Chondrocyte (in vitro differentiated cells): ENCODE results near the gene ZNF423. TPM values are rescaled to one million over a fixed set of nuclear protein-coding genes. Genes with fewer than 3 reads are reported as not detected.

ENCODE experiments used
- DNase-seq: peaks from one replicate; pipeline ENCODE4 v3.0.0; 2021; ENCODE audit warnings: mixed read lengths, low spot score
- H3K27ac Mint-ChIP-seq: one replicate; pipeline ENCODE4 v1.8.0; 2021; ENCODE audit warnings: mild to moderate bottlenecking, moderate library complexity, mixed read lengths; ENCODE audit not compliant: unreplicated experiment
- H3K27me3 Mint-ChIP-seq: 2 replicates; pipeline ENCODE4 v1.8.0; 2021; ENCODE audit warnings: low read depth, mixed read lengths
- H3K36me3 Mint-ChIP-seq: 2 replicates; pipeline ENCODE4 v1.8.0; 2021; ENCODE audit warnings: low read depth, mixed read lengths
- H3K4me1 Mint-ChIP-seq: 2 replicates; pipeline ENCODE4 v1.8.0; 2021; ENCODE audit warnings: low read depth, mild to moderate bottlenecking, mixed read lengths
- H3K4me3 Mint-ChIP-seq: one replicate; pipeline ENCODE4 v1.8.0; 2021; ENCODE audit warnings: mild to moderate bottlenecking, moderate library complexity, mixed read lengths; ENCODE audit not compliant: unreplicated experiment
- H3K9me3 Mint-ChIP-seq: 2 replicates; pipeline ENCODE4 v1.8.0; 2021; ENCODE audit warnings: low read depth, mixed read lengths
- total RNA-seq: library from RNA; stranded (reverse); gene quantifications from 3 replicates; pipeline ENCODE4 v1.2.1, GENCODE V29; 2021
- TF ChIP-seq, protein P1 (sequence below): fragments of 200-600 bp; sonication (generic); IDR thresholded peaks from 2 replicates; pipeline ENCODE4 v1.5.0; 2021; ENCODE audit warnings: antibody characterized with exemption, mild to moderate bottlenecking, moderate library complexity

ZNF423 gene
- total RNA-seq, 1 donor from 2014 or later = 4.7 TPM

GRCh38 chr16:49726155-49726554 lies 129.8 kb downstream of the ZNF423 start:
- no peak overlapping the region for H3K4me3 Mint-ChIP-seq
- TF ChIP-seq, protein P1, sequence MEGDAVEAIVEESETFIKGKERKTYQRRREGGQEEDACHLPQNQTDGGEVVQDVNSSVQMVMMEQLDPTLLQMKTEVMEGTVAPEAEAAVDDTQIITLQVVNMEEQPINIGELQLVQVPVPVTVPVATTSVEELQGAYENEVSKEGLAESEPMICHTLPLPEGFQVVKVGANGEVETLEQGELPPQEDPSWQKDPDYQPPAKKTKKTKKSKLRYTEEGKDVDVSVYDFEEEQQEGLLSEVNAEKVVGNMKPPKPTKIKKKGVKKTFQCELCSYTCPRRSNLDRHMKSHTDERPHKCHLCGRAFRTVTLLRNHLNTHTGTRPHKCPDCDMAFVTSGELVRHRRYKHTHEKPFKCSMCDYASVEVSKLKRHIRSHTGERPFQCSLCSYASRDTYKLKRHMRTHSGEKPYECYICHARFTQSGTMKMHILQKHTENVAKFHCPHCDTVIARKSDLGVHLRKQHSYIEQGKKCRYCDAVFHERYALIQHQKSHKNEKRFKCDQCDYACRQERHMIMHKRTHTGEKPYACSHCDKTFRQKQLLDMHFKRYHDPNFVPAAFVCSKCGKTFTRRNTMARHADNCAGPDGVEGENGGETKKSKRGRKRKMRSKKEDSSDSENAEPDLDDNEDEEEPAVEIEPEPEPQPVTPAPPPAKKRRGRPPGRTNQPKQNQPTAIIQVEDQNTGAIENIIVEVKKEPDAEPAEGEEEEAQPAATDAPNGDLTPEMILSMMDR = no peak
- H3K27me3 Mint-ChIP-seq = no peaks in the 10 kb centered on the region
- DNase-seq = no peak
- no peak overlapping the region for H3K27ac Mint-ChIP-seq
- H3K9me3 Mint-ChIP-seq = peaks cover 13% of the 10 kb centered on the region
- H3K4me1 Mint-ChIP-seq = peaks cover 9% of the 10 kb centered on the region
- H3K36me3 Mint-ChIP-seq = peaks cover 11% of the 10 kb centered on the region

- DNase-seq = no peak
- Mint-ChIP-seq H3K27ac (no peak overlapping the region), H3K9me3 (peaks cover 10% of the 10 kb centered on the region), H3K4me3 (no peak overlapping the region), H3K4me1 (peaks cover 9% of the 10 kb centered on the region), H3K27me3 (no peaks in the 10 kb centered on the region), H3K36me3 (peaks cover 9% of the 10 kb centered on the region)
- TF ChIP-seq, protein P1 = no peak
These were observed 130.3 kb downstream of the ZNF423 start for GRCh38 chr16:49725651-49726050.

GRCh38 chr16:49724774-49725173 lies 131.1 kb downstream of the ZNF423 start:
- H3K36me3 Mint-ChIP-seq = peaks cover 4% of the 10 kb centered on the region
- no peak overlapping the region for H3K27ac Mint-ChIP-seq
- no peak for DNase-seq
- peaks cover 3% of the 10 kb centered on the region for H3K9me3 Mint-ChIP-seq
- no peaks in the 10 kb centered on the region for H3K27me3 Mint-ChIP-seq
- no peak overlapping the region for H3K4me3 Mint-ChIP-seq
- TF ChIP-seq, protein P1 = no peak
- peaks cover 9% of the 10 kb centered on the region for H3K4me1 Mint-ChIP-seq

- H3K27me3 Mint-ChIP-seq = no peaks in the 10 kb centered on the region
These were observed 132.6 kb downstream of the ZNF423 start for GRCh38 chr16:49723310-49723709.

DNA sequence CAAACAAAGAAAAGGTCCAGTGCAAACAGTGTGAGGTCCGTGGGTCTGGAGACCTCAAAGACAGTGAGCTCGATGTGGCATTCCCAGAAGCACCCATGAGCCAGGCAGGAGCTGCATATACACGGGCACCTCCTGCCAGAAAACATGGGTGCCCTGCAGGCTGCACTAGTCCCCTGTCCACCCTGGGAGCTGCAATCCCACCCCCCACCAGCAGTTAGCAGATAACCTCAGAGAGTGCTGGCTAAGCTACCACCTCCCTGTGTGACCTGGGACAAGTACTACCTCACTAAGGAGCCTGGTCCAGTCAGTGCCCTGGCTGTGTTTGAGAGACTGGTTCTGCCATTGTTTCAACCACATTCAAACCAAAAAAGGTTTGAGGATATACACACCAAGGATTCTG lies 135.7 kb downstream of the ZNF423 start:
- DNase-seq = no peak
- peaks cover 2% of the 10 kb centered on the region for H3K36me3 Mint-ChIP-seq
- peaks cover 9% of the 10 kb centered on the region for H3K4me1 Mint-ChIP-seq
- no peak overlapping the region for H3K27ac Mint-ChIP-seq
- no peaks in the 10 kb centered on the region for H3K9me3 Mint-ChIP-seq
- TF ChIP-seq, protein P1 = no peak
- no peaks in the 10 kb centered on the region for H3K27me3 Mint-ChIP-seq
- H3K4me3 Mint-ChIP-seq = no peak overlapping the region

More at GRCh38 chr16:49723310-49723709, 132.6 kb downstream of the ZNF423 start:
- Mint-ChIP-seq H3K36me3 (peaks cover 2% of the 10 kb centered on the region), H3K4me3 (no peak overlapping the region), H3K9me3 (no peaks in the 10 kb centered on the region), H3K27ac (no peak overlapping the region), H3K4me1 (peaks cover 9% of the 10 kb centered on the region)
- TF ChIP-seq, protein P1 = no peak
- DNase-seq = no peak
